Stomach smooth muscle (tissue), 2 donors: ENCODE results near the gene RBPMS2.

ENCODE experiments used
- H3K27ac ChIP-seq: one replicate; pipeline ENCODE4 v1.7.0; 2013; ENCODE audit warnings: mild to moderate bottlenecking, low read length, inconsistent platforms
- H3K27me3 ChIP-seq, 2 donors: one replicate each; pipeline ENCODE4 v1.7.0; 2013; ENCODE audit warnings: low read length in 2 of 2; ENCODE audit not compliant: insufficient read depth in 2 of 2, control insufficient read depth in 1 of 2
- H3K36me3 ChIP-seq, 2 donors: one replicate each; pipeline ENCODE4 v1.7.0; 2013; ENCODE audit warnings: low read length in 2 of 2; ENCODE audit not compliant: control insufficient read depth in 2 of 2, insufficient read depth in 2 of 2
- H3K4me1 ChIP-seq: one replicate; pipeline ENCODE4 v1.7.0; 2013; ENCODE audit warnings: low read length; ENCODE audit not compliant: control insufficient read depth, insufficient read depth
- H3K4me3 ChIP-seq, 2 donors: one replicate each; pipeline ENCODE4 v1.7.0; 2013; ENCODE audit warnings: low read length in 2 of 2
- H3K9ac ChIP-seq, 2 donors: one replicate each; pipeline ENCODE4 v1.7.0; 2013; ENCODE audit warnings: low read length in 2 of 2, mild to moderate bottlenecking in 1 of 2
- H3K9me3 ChIP-seq, 2 donors: one replicate each; pipeline ENCODE4 v1.7.0; 2013; ENCODE audit warnings: low read length in 2 of 2; ENCODE audit not compliant: control insufficient read depth in 2 of 2
- donor health status: healthy.
- donor health status: Pancreatic carcinoma.

Gene RBPMS2

GRCh38 chr15:64783796-64784195 is 8.4 kb upstream of the RBPMS2 start:
- Histone ChIP-seq H3K9me3 (no peaks in the 10 kb centered on the region), H3K9ac (no peak overlapping the region)

DNA sequence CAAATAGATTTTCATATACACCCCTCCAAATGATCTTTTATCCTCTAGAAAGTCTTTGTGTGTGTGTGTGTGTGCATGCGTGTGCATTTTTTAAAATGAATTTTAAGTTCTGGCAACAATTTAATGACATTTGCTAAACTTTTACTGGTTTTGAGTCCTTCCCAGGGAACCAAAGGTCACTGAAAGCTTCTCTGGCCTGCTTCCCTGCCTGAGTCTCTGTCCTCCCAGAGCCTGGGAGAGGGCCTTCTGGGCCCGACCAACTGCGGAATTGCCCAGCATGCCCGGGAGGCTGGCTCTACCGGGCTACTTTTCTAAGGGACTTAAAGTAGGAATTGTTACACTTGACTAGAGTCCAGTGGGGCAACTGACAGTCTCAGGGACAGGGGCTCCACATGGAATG is 7.4 kb upstream of the RBPMS2 start:
- Histone ChIP-seq H3K27ac (no peak overlapping the region), H3K27me3 (no peaks in the 10 kb centered on the region), H3K9ac (no peak overlapping the region), H3K4me3 (no peak overlapping the region), H3K9me3 (no peaks in the 10 kb centered on the region), H3K4me1 (peaks cover 3% of the 10 kb centered on the region), H3K36me3 (no peaks in the 10 kb centered on the region)

More at GRCh38 chr15:64783796-64784195, 8.4 kb upstream of the RBPMS2 start:
- Histone ChIP-seq H3K4me1 (peaks cover 3% of the 10 kb centered on the region), H3K4me3 (no peak overlapping the region), H3K27ac (no peak overlapping the region), H3K36me3 (no peaks in the 10 kb centered on the region), H3K27me3 (no peaks in the 10 kb centered on the region)

DNA sequence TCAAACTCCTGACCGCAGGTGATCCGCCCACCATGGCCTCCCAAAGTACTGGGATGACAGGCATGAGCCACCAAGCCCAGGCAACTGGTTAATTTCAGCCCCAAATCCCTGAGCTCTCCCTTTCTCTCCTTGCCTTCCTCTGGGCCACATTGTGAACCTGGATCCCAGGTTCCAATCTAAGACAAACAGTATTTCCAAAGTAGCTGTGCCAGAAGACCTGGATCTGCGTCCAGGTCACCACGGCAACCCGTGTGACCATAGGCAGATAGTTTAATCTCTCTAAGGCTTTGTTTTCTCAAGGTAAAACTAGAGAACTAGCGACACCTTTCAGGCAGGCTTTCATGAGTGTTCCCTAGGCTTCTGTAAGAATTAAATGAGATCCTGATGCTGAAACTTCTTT is 5.9 kb upstream of the RBPMS2 start:
- no peak overlapping the region for H3K4me3 ChIP-seq
- no peak overlapping the region for H3K27ac ChIP-seq
- no peak overlapping the region for H3K9ac ChIP-seq
- H3K4me1 ChIP-seq, result peaks cover 12% of the 10 kb centered on the region
- no peaks in the 10 kb centered on the region for H3K27me3 ChIP-seq
- no peaks in the 10 kb centered on the region for H3K9me3 ChIP-seq
- H3K36me3 ChIP-seq, result no peaks in the 10 kb centered on the region

GRCh38 chr15:64780600-64781156 is 5.3 kb upstream of the RBPMS2 start:
- no peaks in the 10 kb centered on the region for H3K27me3 ChIP-seq
- H3K36me3 ChIP-seq, result no peaks in the 10 kb centered on the region
- H3K9ac ChIP-seq, result no peak overlapping the region
- peaks cover 15% of the 10 kb centered on the region for H3K4me1 ChIP-seq
- H3K9me3 ChIP-seq, result no peaks in the 10 kb centered on the region
- no peak overlapping the region for H3K27ac ChIP-seq
- H3K4me3 ChIP-seq, result no peak overlapping the region

DNA sequence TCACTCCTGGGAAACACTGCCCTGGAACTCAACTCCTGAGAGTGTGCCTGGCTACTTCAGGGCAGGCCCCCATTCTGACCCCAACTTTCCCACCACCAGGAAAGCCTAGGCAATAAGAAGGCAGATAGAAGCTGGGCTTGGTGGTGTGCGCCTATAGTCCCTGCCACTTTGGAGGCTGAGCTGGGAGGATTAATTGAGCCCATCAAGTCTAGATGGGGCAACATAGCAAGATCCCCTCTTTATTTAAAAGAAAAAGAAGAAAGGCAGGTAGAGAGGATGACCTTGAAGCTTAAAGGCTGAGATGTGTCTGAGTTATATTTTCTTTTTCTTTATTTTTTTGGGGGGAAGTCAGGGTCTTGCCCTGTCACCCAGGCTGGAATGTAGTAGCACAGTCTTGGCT is 4.2 kb upstream of the RBPMS2 start:
- Histone ChIP-seq H3K9ac (no peak overlapping the region), H3K27me3 (no peaks in the 10 kb centered on the region), H3K9me3 (no peaks in the 10 kb centered on the region), H3K36me3 (no peaks in the 10 kb centered on the region), H3K4me3 (no peak overlapping the region), H3K27ac (no peak overlapping the region), H3K4me1 (peaks cover 17% of the 10 kb centered on the region)

DNA sequence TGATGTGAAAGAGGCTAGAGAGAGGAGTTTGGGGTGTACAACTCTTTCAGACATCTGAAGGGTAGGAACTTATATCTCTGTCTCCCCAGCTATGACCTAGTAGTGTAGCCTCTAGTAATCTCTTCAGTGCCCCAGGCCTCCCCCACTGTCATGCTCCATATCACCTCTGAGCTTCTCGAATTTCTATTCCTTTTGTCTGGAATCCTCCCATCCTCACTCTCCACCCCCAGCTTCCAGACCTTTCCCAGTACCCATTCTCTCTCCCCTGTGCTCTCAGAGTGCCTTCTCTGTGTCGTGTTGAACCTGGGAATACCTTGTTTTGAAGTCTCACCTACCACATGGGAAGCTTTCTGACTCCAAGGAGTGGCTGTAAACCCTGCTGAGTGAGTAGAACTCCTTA is 3.6 kb upstream of the RBPMS2 start:
- Histone ChIP-seq H3K36me3 (no peaks in the 10 kb centered on the region), H3K9ac (no peak overlapping the region), H3K4me1 (peaks cover 22% of the 10 kb centered on the region), H3K4me3 (no peak overlapping the region), H3K27ac (no peak overlapping the region), H3K9me3 (no peaks in the 10 kb centered on the region), H3K27me3 (no peaks in the 10 kb centered on the region)

- Histone ChIP-seq H3K27ac (peak overlapping the region; percentile 99), H3K27me3 (no peaks in the 10 kb centered on the region), H3K9me3 (no peaks in the 10 kb centered on the region), H3K4me3 (peak overlapping the region; percentile 78 to 84), H3K36me3 (no peaks in the 10 kb centered on the region), H3K4me1 (peaks cover 41% of the 10 kb centered on the region), H3K9ac (peak overlapping the region; percentile 93)
Observed at GRCh38 chr15:64776402-64776786, 1.0 kb upstream of the RBPMS2 start.

GRCh38 chr15:64774629-64775493 is 528 bp downstream of the RBPMS2 start:
- H3K9ac ChIP-seq, result peak overlapping the region; percentile 78 to 93
- H3K4me1 ChIP-seq, result peaks cover 55% of the 10 kb centered on the region
- H3K27ac ChIP-seq, result peak overlapping the region; percentile 97

GRCh38 chr15:64774037-64774628 is 1.3 kb downstream of the RBPMS2 start:
- Histone ChIP-seq H3K4me3 (peak overlapping the region; percentile 78 to 79), H3K36me3 (no peaks in the 10 kb centered on the region), H3K9me3 (no peaks in the 10 kb centered on the region), H3K27me3 (no peaks in the 10 kb centered on the region), H3K4me1 (peaks cover 59% of the 10 kb centered on the region), H3K27ac (peak overlapping the region; percentile 97), H3K9ac (peak overlapping the region; percentile 78 to 93)

More at GRCh38 chr15:64774629-64775493, 528 bp downstream of the RBPMS2 start:
- no peaks in the 10 kb centered on the region for H3K36me3 ChIP-seq
- H3K4me3 ChIP-seq, result peak overlapping the region; percentile 78 to 79
- no peaks in the 10 kb centered on the region for H3K27me3 ChIP-seq
- H3K9me3 ChIP-seq, result no peaks in the 10 kb centered on the region

GRCh38 chr15:64773606-64774005 is 1.8 kb downstream of the RBPMS2 start:
- Histone ChIP-seq H3K27me3 (no peaks in the 10 kb centered on the region), H3K4me1 (peaks cover 59% of the 10 kb centered on the region), H3K4me3 (peak overlapping the region; percentile 78 to 79), H3K27ac (peak overlapping the region; percentile 97), H3K36me3 (no peaks in the 10 kb centered on the region), H3K9ac (peak overlapping the region; percentile 78 to 93), H3K9me3 (no peaks in the 10 kb centered on the region)
